K562 (cell line): ENCODE data around the gene ACHE. TPM values are rescaled to one million over a fixed set of nuclear protein-coding genes. Genes with fewer than 3 reads are reported as not detected.
A peak's percentile ranks its signal among the peaks of the same experiment; 100 is the strongest.

Experiments
- EHMT2 ChIP-seq: fragments of 450-650 bp; IDR thresholded peaks from 2 replicates; pipeline ENCODE4 v1.6.1; 2018; ENCODE audit warnings: antibody characterized with exemption
- HDGF ChIP-seq: fragments of 450-650 bp; IDR thresholded peaks from 2 replicates; pipeline ENCODE4 v1.6.1; 2016
- NFATC3 ChIP-seq: fragments of 450-650 bp; IDR thresholded peaks from 2 replicates; pipeline ENCODE4 v1.6.1; 2017; ENCODE audit warnings: mild to moderate bottlenecking
- RAD51 ChIP-seq: fragments of 450-650 bp; IDR thresholded peaks from 2 replicates; pipeline ENCODE4 v1.7.1; 2016; ENCODE audit warnings: low read depth, mild to moderate bottlenecking, borderline replicate concordance
- TARDBP ChIP-seq: fragments of 450-650 bp; IDR thresholded peaks from 2 replicates; pipeline ENCODE4 v1.6.1; 2016
- ZBTB2 ChIP-seq: fragments of 450-650 bp; IDR thresholded peaks from 2 replicates; pipeline ENCODE4 v1.6.1; 2016; ENCODE audit warnings: antibody characterized with exemption
- polyA plus RNA-seq, 8 experiments: library from polyadenylated mRNA; depleted of rRNA in 4 of 8; stranded (reverse) in 5 of 8; unstranded in 3 of 8; fragments of >200 nt; fragmentation: Nextera tagmentation in 2 of 8; fragmentation: Illumina TruSeq in 1 of 8; extraction: Ambion mirVana in 2 of 8; extraction: Trizol in 1 of 8; gene quantifications; 2 replicates each; pipeline versions ENCODE4 v1.2.1 to v1.2.3, GENCODE V29; 2011 to 2014; ENCODE audit warnings: inconsistent platforms in 1 of 8, missing spikeins in 1 of 8
- total RNA-seq, 7 experiments: library from RNA; depleted of rRNA in 6 of 7; stranded (reverse); fragments of >200 nt in 6 of 7; fragmentation: Illumina TruSeq in 2 of 7; extraction: Trizol in 2 of 7; gene quantifications; 2 replicates each; pipeline versions ENCODE4 v1.2.1 to v1.2.3, GENCODE V29; 2011 to 2021; ENCODE audit warnings: low replicate concordance in 1 of 7
- TF ChIP-seq, protein P1 (sequence below), 3 experiments: fragments of 200-800 bp in 1 of 3; sonication (Bioruptor generic) in 1 of 3; sonication (generic) in 1 of 3; formaldehyde crosslinking in 1 of 3; IDR thresholded peaks; 2 replicates each; pipeline versions ENCODE4 v1.6.1 to v1.8.0; 2016 to 2022; ENCODE audit warnings: mild to moderate bottlenecking in 2 of 3, missing compliant biosample characterization in 2 of 3, missing genetic modification characterization in 2 of 3, missing genetic modification reagents in 1 of 3
- TF ChIP-seq, protein P2 (sequence below), 2 experiments: fragments of 450-650 bp; conservative IDR thresholded peaks; 2 replicates each; pipeline ENCODE4 v1.6.1; 2017; ENCODE audit warnings: mild to moderate bottlenecking in 2 of 2, moderate library complexity in 2 of 2
- TF ChIP-seq, protein P3 (sequence below), 2 experiments: fragments of 450-650 bp; formaldehyde crosslinking in 1 of 2; IDR thresholded peaks; 2 replicates each; pipeline versions ENCODE4 v1.4.0 to v1.6.1; 2014 to 2020; ENCODE audit warnings: mild to moderate bottlenecking in 2 of 2, borderline replicate concordance in 1 of 2, low read depth in 1 of 2

The ACHE gene
- total and polyA plus RNA-seq, 9 of the 15 experiments (the other 6 are each of a cell fraction or from before 2014, with no cell fraction given), result 0.04 to 8.8 (median 1.9) TPM

GRCh38 chr7:100896732-100897608, 1.3 kb upstream of the ACHE start (continued):
- TF ChIP-seq RAD51, result peak; percentile 24; the same call in 1 of the 2 replicates
- TF ChIP-seq ZBTB2, result peak; percentile 73
- TF ChIP-seq TARDBP, result peak; percentile 64
- no peak for TF ChIP-seq NFATC3
- TF ChIP-seq, protein P1, sequence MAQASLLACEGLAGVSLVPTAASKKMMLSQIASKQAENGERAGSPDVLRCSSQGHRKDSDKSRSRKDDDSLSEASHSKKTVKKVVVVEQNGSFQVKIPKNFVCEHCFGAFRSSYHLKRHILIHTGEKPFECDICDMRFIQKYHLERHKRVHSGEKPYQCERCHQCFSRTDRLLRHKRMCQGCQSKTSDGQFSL (CRISPR knock-in tag; IDR thresholded peaks at IDR 0.05), result peak; percentile 67; the same call in 1 of the 2 replicates
- TF ChIP-seq, protein P1 (tag; IDR thresholded peaks at IDR 0.05), result peak in 1 of 2 experiments; percentile 58; a peak in 1 of 4 replicates
- no peak for TF ChIP-seq EHMT2
- TF ChIP-seq, protein P2, sequence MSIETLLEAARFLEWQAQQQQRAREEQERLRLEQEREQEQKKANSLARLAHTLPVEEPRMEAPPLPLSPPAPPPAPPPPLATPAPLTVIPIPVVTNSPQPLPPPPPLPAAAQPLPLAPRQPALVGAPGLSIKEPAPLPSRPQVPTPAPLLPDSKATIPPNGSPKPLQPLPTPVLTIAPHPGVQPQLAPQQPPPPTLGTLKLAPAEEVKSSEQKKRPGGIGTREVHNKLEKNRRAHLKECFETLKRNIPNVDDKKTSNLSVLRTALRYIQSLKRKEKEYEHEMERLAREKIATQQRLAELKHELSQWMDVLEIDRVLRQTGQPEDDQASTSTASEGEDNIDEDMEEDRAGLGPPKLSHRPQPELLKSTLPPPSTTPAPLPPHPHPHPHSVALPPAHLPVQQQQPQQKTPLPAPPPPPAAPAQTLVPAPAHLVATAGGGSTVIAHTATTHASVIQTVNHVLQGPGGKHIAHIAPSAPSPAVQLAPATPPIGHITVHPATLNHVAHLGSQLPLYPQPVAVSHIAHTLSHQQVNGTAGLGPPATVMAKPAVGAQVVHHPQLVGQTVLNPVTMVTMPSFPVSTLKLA (conservative IDR thresholded peaks at IDR 0.05), result peak in 1 of 2 experiments; percentile 54; a peak in 3 of 4 replicates
- no peak for TF ChIP-seq HDGF
- TF ChIP-seq, protein P3, sequence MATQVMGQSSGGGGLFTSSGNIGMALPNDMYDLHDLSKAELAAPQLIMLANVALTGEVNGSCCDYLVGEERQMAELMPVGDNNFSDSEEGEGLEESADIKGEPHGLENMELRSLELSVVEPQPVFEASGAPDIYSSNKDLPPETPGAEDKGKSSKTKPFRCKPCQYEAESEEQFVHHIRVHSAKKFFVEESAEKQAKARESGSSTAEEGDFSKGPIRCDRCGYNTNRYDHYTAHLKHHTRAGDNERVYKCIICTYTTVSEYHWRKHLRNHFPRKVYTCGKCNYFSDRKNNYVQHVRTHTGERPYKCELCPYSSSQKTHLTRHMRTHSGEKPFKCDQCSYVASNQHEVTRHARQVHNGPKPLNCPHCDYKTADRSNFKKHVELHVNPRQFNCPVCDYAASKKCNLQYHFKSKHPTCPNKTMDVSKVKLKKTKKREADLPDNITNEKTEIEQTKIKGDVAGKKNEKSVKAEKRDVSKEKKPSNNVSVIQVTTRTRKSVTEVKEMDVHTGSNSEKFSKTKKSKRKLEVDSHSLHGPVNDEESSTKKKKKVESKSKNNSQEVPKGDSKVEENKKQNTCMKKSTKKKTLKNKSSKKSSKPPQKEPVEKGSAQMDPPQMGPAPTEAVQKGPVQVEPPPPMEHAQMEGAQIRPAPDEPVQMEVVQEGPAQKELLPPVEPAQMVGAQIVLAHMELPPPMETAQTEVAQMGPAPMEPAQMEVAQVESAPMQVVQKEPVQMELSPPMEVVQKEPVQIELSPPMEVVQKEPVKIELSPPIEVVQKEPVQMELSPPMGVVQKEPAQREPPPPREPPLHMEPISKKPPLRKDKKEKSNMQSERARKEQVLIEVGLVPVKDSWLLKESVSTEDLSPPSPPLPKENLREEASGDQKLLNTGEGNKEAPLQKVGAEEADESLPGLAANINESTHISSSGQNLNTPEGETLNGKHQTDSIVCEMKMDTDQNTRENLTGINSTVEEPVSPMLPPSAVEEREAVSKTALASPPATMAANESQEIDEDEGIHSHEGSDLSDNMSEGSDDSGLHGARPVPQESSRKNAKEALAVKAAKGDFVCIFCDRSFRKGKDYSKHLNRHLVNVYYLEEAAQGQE (IDR thresholded peaks at IDR 0.05; ENCODE audit: borderline replicate concordance), result peak; percentile 82
- TF ChIP-seq, protein P3 (CRISPR knock-in tag; IDR thresholded peaks at IDR 0.05; ENCODE audit: low read depth), result no peak
